ENCODE data around the gene MRPL46. TPM values are rescaled to one million over a fixed set of nuclear protein-coding genes. Genes with fewer than 3 reads are reported as not detected.

Gene MRPL46
- total RNA-seq, 1 donor from 2014 or later, result 12.7 TPM

DNA sequence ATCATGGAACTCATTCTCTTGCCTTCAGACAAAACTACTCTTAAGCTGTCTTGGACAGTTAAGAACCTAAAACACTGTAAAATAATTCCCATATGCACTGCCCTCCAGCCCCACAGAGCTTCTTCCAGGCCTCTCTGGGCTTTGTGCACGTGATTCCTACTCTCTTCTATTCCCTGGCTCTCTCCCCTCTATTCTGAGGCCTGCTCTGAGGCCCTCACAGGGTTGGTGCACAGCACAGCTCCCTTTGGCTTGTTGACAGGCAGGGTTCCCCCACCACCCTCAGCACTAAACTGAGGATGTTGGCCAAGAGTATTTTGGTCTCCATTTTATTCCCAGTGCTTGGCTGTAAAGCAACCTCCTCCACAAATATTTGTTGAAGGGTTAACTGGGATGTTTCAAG lies 13.5 kb downstream of the MRPL46 start:
- no peak for DNase-seq (ENCODE audit: low spot score)

DNA sequence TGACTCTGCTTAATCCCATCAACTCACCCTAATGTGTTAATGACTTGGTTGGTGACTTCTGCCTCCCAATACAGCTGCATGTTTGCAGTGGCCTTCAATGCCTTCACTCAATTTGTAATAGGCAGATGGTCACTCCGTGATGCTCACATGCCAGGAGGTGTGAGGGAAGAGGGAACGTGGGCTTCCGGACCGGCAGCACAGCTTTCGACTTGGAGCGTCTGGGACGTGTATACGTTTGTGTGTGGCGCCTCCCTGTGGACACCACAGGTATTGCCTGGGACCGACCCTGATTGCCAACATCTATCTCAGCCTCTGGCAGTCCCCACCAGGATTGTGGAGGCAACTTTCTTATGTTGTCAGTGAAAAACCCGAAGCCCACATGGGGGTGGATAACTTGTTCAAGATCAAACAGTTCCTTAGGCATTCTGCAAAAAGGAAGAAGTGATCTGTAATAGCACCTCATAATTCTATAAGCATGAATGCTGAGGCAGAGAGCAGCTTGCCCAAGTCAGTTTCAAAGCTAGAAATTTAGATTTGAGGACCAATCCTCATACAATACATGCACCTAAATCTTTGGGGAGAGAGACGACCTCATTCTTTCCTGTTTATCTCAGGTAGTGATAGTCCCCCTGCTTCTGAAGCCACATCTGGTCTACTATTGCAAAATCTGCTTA lies 16.9 kb downstream of the MRPL46 start:
- Mint-ChIP-seq H3K9me3 (ENCODE audit: low read depth) (peaks cover 3% of the 10 kb centered on the region), H3K27me3 (ENCODE audit: low read depth) (peaks cover 32% of the 10 kb centered on the region), H3K36me3 (ENCODE audit: low read depth) (no peaks in the 10 kb centered on the region), H3K4me1 (ENCODE audit: low read depth) (no peaks in the 10 kb centered on the region), H3K27ac (ENCODE audit: unreplicated experiment) (no peak overlapping the region), H3K4me3 (ENCODE audit: unreplicated experiment) (no peak overlapping the region)
- TF ChIP-seq, protein P1, sequence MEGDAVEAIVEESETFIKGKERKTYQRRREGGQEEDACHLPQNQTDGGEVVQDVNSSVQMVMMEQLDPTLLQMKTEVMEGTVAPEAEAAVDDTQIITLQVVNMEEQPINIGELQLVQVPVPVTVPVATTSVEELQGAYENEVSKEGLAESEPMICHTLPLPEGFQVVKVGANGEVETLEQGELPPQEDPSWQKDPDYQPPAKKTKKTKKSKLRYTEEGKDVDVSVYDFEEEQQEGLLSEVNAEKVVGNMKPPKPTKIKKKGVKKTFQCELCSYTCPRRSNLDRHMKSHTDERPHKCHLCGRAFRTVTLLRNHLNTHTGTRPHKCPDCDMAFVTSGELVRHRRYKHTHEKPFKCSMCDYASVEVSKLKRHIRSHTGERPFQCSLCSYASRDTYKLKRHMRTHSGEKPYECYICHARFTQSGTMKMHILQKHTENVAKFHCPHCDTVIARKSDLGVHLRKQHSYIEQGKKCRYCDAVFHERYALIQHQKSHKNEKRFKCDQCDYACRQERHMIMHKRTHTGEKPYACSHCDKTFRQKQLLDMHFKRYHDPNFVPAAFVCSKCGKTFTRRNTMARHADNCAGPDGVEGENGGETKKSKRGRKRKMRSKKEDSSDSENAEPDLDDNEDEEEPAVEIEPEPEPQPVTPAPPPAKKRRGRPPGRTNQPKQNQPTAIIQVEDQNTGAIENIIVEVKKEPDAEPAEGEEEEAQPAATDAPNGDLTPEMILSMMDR (IDR thresholded peaks at IDR 0.05), result peak; percentile 81
- DNase-seq (ENCODE audit: low spot score), result no peak

More for the DNA sequence above, 13.5 kb downstream of the MRPL46 start:
- peaks cover 2% of the 10 kb centered on the region for H3K36me3 Mint-ChIP-seq (ENCODE audit: low read depth)
- no peak overlapping the region for H3K4me3 Mint-ChIP-seq (ENCODE audit: unreplicated experiment)
- no peak overlapping the region for H3K27ac Mint-ChIP-seq (ENCODE audit: unreplicated experiment)
- peaks cover 10% of the 10 kb centered on the region for H3K27me3 Mint-ChIP-seq (ENCODE audit: low read depth)
- H3K9me3 Mint-ChIP-seq (ENCODE audit: low read depth), result no peaks in the 10 kb centered on the region
- TF ChIP-seq, protein P1 (IDR thresholded peaks at IDR 0.05), result no peak
- no peaks in the 10 kb centered on the region for H3K4me1 Mint-ChIP-seq (ENCODE audit: low read depth)

DNA sequence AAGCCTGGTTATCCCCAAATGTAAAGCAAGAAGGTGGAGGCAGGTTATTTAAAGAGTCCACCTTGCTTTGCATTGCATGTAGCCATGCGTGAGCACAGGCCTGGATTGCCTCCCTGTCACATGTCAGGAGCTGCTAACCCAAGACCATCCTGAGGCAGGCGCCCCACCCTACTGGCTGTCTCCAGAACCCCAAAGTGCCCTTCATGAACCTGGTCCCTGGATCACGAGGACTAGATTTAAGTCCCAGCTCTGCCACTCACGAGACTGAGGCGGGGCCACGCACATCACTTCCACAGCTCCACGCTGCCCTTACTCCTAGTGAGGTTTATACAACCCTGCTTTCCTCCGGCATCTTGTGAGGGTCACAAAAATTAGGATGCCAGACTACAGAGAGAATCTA lies 17.6 kb downstream of the MRPL46 start:
- Mint-ChIP-seq H3K27ac (ENCODE audit: unreplicated experiment) (no peak overlapping the region), H3K27me3 (ENCODE audit: low read depth) (peaks cover 33% of the 10 kb centered on the region), H3K4me3 (ENCODE audit: unreplicated experiment) (no peak overlapping the region), H3K36me3 (ENCODE audit: low read depth) (no peaks in the 10 kb centered on the region), H3K4me1 (ENCODE audit: low read depth) (no peaks in the 10 kb centered on the region), H3K9me3 (ENCODE audit: low read depth) (peaks cover 7% of the 10 kb centered on the region)
- DNase-seq (ENCODE audit: low spot score), result no peak
- TF ChIP-seq, protein P1 (IDR thresholded peaks at IDR 0.05), result no peak

DNA sequence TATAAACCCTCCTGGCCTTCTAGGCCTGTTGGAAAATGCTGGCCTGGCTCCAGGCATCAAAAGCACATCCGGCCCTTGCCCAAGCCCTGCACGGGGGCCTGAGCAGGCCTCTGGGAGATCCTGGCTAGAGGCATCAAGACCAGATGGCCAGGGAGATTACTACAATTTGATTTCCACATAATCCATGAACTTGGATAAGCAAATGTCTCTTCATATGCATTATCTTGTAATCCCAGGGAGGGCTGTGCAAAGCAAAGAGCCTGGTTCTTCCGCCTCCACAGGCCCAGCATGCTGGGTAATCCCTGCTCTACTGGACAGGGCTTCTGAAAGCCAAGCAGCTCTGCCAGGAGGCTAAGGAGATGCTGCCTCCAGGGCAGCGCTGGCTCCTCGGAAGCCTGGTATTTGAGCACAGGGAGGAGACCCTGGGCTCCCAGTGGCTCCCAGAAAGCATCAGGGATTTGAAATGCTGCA lies 18.2 kb downstream of the MRPL46 start:
- peaks cover 13% of the 10 kb centered on the region for H3K9me3 Mint-ChIP-seq (ENCODE audit: low read depth)
- no peak for DNase-seq (ENCODE audit: low spot score)
- peaks cover 36% of the 10 kb centered on the region for H3K27me3 Mint-ChIP-seq (ENCODE audit: low read depth)
- H3K4me3 Mint-ChIP-seq (ENCODE audit: unreplicated experiment), result no peak overlapping the region
- H3K4me1 Mint-ChIP-seq (ENCODE audit: low read depth), result no peaks in the 10 kb centered on the region
- no peaks in the 10 kb centered on the region for H3K36me3 Mint-ChIP-seq (ENCODE audit: low read depth)
- no peak overlapping the region for H3K27ac Mint-ChIP-seq (ENCODE audit: unreplicated experiment)
- TF ChIP-seq, protein P1 (IDR thresholded peaks at IDR 0.05), result no peak

DNA sequence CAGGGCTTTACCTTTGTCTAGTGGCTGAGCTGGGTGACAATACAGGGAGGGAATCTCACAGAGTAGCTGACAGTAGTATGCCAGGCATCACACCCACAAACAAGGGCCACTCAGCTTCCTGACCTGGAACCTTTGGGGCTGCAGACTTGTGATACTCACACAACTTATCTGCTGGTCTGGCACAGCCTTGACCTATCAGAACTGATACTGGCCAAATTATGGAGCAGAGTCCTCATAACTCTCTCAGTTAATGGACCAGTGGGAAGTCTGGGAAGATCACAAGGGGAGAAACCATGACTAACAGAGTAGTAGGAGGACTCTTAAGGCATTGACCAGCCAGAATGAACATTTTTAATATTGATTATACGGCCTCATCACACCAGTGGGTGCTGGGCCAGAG lies 19.4 kb downstream of the MRPL46 start:
- no peak for DNase-seq (ENCODE audit: low spot score)
- TF ChIP-seq, protein P1 (IDR thresholded peaks at IDR 0.05), result no peak
- no peak overlapping the region for H3K4me3 Mint-ChIP-seq (ENCODE audit: unreplicated experiment)
- peaks cover 39% of the 10 kb centered on the region for H3K27me3 Mint-ChIP-seq (ENCODE audit: low read depth)
- H3K36me3 Mint-ChIP-seq (ENCODE audit: low read depth), result no peaks in the 10 kb centered on the region
- H3K4me1 Mint-ChIP-seq (ENCODE audit: low read depth), result no peaks in the 10 kb centered on the region
- H3K9me3 Mint-ChIP-seq (ENCODE audit: low read depth), result peaks cover 24% of the 10 kb centered on the region
- no peak overlapping the region for H3K27ac Mint-ChIP-seq (ENCODE audit: unreplicated experiment)

Data from chondrocyte (in vitro differentiated cells).